GM18867 (cell line): ENCODE results near the gene DMPK.
"Not testable (repeated sequence)": the region's sequence is repeated elsewhere in the genome, so short reads cannot be mapped to it uniquely, and the experiment has no call there.

Experiments
- ATAC-seq: cut with Tn5 transposase; IDR thresholded peaks from one replicate; pipeline ENCODE4 v1.9.1; 2021; ENCODE audit warnings: mild to moderate bottlenecking, moderate library complexity; ENCODE audit not compliant: unreplicated experiment

Gene DMPK

GRCh38 chr19:45815481-45816216 is 33.4 kb upstream of the DMPK start:
- no peak for ATAC-seq

GRCh38 chr19:45814851-45815480 is 32.7 kb upstream of the DMPK start, which contains the start of gene RSPH6A:
Gene RSPH6A (minus strand): TSS chr19:45815308. CDS start chr19:45815176, 132 bp downstream.
- no peak for ATAC-seq

- ATAC-seq = no peak
Observed at GRCh38 chr19:45814166-45814780, 32.0 kb upstream of the DMPK start.

DNA sequence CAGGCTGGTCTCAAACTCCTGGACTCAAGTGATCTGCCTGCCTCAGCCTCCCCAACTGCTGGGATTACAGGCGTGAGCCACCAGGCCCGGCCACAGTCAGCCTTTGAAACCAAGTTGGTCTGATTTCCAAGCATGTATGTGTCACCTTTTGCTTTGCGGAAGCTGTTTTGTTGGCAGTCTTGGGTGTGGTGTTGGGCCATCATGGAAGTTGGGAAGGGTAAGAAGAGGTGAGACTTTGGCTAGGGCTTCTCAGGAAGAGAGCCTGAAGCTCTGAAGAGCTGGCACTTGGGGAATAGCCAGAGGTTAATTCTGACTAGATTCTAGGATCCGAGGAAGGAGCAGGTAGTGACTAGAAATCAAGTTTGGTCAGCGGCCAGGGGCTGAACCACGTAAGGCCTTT is 30.0 kb upstream of the DMPK start:
- no peak for ATAC-seq

- no peak for ATAC-seq
Observed at GRCh38 chr19:45809643-45810159, 27.4 kb upstream of the DMPK start.

DNA sequence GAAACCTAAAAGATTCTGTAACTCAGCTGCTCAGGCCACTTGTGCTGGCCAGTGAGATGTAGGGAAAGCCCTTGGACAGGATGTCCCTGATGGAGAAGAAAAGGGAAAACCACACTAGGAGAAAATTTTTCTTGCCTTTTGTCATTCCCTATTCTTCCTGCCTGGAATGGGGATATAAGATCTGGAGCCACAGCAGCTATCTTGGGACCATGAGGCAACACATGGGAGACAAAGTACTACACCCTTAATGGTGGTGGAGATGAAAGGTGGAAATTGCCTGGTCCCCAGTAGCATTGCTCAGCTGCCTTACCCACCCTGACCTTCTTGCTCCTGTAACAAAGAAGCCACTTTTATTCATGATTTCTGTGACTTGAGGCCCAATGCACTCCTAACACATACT is 23.4 kb upstream of the DMPK start:
- no peak for ATAC-seq

DNA sequence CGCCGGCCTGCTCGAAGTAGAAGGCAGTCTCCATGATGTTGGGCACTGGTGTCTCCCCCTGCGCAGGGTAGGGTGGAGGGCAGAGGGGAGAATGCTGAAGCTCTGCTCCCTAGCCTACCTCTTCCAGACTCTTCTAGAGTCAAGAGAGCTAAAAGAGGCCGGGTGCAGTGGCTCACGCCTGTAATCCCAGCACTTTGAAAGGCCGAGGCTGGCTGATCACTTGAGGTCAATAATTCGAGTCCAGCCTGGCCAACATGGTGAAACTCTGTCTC is 22.6 kb upstream of the DMPK start:
- ATAC-seq = no peak

DNA sequence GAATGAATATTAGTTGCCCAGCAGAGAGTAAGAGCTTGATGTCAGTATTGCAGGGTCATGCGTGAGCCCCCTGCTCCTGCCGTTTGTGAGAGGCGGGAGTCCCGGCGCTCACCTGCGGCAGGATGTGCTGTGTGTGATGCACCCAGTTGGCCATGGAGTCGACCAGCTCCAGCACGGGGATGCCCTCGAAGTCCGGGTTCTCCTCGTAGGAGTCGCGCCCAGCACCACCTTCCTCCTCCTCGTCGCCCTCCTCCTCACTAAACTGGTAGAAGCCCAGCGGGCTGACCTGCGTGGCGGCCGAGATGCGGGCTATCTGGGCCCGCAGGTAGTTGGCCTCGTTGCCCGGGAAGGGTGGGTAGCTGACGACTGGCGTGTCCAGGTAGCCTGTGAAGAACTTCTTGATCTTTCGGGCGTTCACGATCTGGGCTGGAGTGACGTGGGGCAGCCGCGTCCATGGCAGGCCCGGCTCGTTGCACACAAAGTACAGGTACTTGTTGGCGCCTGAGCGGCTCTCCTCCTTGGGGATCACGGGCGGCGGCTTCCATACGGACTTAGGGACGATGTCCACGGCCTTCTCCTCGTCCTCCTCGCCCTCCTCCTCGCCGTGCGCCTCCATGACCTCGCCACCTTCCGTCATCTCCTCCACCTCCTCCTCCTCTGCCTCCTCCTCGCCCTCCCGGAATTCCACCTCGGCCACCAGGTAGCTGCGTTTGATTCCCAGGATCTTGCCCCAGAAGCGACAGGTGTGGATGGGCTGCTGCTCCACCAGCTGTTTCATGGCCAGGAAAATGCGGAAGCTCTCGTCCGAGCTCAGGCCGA is 22.1 kb upstream of the DMPK start:
- ATAC-seq = no peak

- ATAC-seq = no peak
Observed at GRCh38 chr19:45801603-45802175, 19.4 kb upstream of the DMPK start.

GRCh38 chr19:45800070-45800553 is 17.8 kb upstream of the DMPK start:
- no peak for ATAC-seq

GRCh38 chr19:45799541-45799940 is 17.3 kb upstream of the DMPK start:
- ATAC-seq = not testable (repeated sequence)

GRCh38 chr19:45798995-45799517 is 16.8 kb upstream of the DMPK start:
- no peak for ATAC-seq

- ATAC-seq = no peak
Observed at GRCh38 chr19:45794627-45795026, 12.3 kb upstream of the DMPK start.

DNA sequence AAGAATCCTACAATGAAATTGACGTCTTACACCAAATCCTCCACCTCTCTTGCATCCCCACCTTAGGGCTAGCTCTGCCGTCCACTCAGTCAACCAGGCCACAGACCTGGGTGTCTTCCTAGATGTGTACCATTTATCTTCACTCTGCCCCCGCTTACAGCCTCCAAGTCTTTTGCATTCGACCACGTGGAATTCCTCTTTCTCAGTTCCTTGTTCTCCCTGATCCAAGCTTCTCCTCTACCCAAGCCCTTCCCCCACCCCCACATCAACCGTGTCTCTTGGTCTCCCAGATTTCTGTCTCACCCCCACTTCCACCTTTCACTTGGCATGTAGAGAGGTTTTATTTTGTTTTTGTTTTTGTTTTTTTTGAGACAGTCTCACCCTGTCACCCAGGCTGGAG is 11.6 kb upstream of the DMPK start:
- ATAC-seq = no peak

GRCh38 chr19:45793178-45793564 is 10.9 kb upstream of the DMPK start:
- no peak for ATAC-seq

GRCh38 chr19:45792470-45793177 is 10.3 kb upstream of the DMPK start, which contains the start of gene DMWD:
Gene DMWD (minus strand): TSS chr19:45792845. CDS start chr19:45792756, 89 bp downstream.
- peak; percentile 93 for ATAC-seq

GRCh38 chr19:45791744-45792469 is 9.6 kb upstream of the DMPK start:
- ATAC-seq = no peak

GRCh38 chr19:45790942-45791341 is 8.7 kb upstream of the DMPK start:
- ATAC-seq = no peak
